CD4-positive, alpha-beta T cell treated with Interleukin-17A for 4 hours (primary cell): ENCODE results near the gene LRRC18.

Experiments used
- DNase-seq: peaks from one replicate; pipeline ENCODE4 v3.0.0-alpha.2; 2020; ENCODE audit warnings: mixed read lengths

Gene LRRC18

DNA sequence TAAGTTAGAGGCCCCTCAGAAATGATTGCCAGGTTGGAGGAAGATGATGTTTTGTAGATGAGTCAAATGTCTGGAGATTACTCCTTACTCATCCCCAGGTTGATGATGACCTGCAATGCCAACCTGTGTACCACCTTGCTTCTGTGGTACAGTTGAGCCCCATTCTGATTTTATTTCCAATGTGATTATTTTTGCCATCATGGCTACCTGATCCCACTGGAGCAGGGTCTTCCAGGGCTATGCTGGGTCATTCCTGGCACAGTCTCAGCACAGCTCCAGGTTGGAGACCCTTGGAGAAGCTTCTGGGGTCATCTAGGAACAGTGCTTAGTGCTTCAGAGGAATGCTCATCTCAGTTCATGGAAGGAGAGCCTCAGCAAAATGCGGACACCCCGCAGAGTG, 34.3 kb downstream of the LRRC18 start:
- no peak for DNase-seq

DNA sequence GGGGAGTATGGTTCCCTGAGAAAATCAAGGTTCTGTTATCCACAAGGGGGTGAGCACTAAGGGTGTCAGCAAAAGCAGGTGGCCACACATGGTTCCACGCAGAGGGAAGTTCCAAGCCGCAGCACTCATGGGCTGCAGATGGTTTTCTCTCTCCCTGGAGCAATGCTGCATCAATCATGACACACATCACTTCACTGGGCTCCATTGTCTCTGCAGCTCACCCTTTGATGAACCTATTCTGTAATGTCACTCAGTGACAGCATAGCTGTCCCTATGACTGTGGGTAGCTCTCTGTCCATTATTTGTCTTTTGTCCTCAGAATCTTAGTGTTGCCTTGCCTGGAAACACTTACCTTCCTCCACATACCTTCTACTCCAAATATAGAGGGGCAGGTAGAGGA, 34.8 kb downstream of the LRRC18 start:
- DNase-seq, result no peak

DNA sequence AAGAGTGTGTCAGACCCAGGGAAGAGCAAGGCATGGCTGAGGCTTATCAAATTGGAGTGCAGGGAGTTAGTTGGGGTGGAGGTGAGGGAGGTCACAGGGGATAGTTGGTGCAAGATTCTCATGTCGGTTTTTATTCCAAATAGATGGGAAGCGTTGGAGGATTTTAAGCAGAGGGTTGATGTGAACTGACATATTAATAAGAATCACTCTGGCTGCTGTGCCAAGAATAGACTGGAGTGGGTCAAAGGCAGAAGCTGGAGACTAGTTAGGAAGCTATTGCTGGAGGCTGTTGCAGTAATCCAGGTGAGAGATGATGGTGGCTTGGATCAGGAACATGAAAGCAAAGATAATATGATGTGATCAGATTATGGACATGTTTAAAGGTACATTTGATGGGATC, 36.5 kb downstream of the LRRC18 start:
- no peak for DNase-seq

DNA sequence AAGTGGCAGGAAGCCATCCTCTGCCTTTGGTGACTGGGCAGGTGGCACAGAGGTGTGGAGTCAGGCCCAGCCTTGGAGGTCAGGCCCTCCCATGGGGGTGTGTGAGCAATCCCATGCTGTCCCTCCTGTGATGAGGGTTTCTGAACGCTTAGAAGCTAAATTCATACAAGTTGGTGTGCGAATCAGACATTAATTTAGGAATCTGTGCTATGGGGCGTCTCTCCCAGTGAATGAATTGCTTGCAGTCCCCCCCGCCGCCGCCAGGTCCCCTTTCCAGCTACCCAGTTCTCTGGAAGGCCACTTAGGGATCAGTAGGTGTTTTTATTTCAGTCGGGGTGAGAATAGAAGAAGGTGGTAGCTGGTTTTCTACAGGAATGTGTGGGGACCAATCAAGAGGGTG, 37.5 kb downstream of the LRRC18 start:
- DNase-seq, result no peak

DNA sequence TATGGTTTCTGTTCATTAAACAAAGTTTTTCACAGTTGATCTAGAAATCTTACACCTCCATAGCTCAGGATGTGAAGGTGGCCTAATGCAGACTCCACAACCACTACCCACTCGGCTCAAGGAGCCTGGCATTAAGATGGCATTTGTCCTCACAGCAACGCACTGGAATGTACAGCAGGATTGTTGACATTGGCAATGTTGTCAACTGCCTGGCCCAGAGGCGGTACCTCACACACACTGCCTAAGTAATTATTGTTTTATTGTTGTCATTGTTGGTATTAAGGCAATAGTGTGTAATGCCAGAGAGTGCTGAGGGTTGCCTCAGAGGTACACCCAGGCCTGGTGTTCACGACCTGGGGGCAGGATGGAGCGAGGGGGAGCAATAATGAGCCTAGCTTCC, 38.3 kb downstream of the LRRC18 start:
- no peak for DNase-seq

DNA sequence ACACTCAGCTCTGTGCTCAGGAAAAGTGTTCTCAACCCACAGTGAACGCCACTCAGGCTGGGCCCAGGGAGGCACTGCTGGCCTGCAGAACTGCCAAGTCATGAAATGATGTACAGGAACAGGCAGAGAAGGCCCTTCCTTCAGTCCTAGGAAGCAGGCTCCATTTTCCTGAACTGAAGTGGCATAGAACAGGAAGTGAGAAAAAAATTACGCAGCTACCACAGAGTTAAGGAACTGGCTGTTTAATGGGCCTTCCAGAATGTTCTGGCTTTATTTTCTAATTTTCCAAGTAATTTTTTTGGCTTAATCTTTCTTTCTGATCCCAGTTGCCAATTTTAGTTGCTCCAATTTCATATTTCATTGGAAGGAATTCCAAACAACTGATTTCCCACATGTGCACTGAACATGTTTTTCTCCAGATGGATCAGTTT, 39.3 kb downstream of the LRRC18 start:
- DNase-seq, result no peak

DNA sequence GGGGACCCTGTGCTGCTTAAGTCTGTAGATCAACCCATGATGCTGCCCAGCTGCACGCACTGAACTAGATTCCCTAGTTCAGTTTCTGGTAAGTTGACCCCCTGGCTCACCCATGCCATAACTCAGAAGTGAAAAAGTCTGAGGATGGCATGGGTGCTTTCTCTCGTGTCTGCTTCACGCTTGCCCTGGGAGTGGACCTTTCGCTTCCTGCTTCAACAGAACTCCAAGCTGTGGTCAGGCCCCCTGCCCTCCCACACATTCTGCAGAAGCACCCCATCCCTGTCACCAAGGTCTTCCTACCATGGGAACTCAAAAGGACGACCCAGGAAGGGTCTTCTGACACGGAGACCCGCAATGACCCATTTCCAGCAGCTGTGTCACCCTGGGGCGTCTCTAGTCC, 39.9 kb downstream of the LRRC18 start:
- no peak for DNase-seq

DNA sequence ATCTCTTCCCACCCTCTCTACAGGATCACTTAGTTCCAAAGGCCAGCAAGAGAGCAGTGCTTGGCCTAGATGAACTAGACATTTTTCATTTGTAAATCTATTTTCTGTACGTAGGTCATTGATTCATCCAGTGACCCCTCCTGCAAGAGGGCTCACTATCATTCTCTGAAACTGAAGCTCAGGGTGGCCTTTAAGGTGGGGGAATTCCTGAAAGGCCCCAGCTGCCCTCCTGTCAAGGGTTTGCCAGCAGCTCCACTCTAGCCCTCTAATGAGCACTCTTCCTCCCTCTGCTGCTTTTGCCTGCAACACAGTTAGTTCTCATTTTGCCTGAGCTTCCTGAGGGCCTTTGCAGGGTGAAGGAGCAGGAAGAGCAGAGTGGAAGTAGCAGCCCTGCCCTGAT, 41.2 kb downstream of the LRRC18 start:
- no peak for DNase-seq

DNA sequence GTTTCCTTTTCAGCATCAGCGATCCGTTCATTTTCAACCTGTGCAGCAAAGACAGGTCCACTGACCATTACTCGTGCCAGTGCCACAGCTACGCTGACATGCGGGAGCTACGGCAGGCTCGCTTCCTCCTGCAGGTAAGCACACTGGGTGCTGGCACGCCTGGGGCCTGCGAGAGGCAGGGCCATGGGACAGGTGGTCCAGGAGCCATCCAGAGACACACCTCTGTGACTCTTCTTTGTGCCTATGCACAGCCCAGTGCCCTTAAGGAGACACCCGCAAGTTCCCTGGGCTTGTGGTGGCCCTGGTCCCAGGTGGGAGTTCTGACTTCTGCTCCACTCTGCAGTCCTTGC, 42.2 kb downstream of the LRRC18 start:
- no peak for DNase-seq

DNA sequence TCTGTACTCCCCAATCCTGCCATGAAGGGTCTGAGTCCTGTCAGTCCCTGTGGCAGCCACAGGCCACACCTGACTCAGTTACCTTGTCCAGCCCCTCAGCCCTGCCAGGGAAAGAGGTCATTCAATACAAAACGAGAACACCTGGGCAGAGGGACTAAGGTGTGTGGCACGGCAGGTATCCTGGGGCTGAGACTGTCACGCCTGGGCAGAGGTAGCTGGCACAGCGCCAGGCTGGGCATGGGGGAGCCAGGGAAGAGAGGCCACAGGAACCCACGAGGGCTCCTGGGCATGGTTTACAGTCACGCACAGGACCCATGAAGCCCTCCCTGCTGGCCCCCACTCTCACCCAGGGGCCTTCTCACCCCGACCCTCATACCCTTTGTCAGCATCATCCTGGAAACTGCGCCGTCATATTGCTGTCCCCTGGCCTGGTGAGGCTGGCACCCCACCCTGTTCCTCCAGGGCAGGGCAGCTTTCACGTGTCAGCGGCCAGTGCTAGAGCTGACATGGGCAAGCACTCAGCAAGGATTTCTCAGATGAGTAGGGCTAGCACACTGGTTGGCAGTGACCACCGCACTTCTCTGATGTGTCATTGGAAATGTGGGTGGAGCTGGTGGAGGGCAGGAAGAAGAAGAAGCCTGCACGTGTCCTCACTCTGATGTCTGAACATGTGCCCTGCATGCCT, 42.7 kb downstream of the LRRC18 start:
- no peak for DNase-seq

DNA sequence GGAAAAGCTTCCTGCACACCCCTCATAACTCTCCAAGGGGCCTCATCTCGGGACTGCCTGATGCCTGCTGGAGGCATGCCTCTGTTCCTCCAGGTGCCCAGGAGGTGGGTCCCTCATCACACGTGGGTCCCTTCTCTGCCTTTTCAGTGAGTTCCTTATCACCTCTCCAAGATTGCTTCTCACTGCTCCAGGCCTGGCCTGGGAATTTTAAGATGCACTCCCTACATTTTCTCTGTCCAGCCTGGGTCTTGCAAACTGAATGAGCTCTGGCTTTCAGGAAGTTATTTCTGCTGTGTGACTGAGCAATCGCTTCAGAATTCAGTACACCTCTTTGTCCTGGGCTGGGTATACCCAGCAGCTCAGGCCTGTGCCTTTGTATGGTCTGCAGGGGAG, 43.8 kb downstream of the LRRC18 start:
- DNase-seq, result no peak

DNA sequence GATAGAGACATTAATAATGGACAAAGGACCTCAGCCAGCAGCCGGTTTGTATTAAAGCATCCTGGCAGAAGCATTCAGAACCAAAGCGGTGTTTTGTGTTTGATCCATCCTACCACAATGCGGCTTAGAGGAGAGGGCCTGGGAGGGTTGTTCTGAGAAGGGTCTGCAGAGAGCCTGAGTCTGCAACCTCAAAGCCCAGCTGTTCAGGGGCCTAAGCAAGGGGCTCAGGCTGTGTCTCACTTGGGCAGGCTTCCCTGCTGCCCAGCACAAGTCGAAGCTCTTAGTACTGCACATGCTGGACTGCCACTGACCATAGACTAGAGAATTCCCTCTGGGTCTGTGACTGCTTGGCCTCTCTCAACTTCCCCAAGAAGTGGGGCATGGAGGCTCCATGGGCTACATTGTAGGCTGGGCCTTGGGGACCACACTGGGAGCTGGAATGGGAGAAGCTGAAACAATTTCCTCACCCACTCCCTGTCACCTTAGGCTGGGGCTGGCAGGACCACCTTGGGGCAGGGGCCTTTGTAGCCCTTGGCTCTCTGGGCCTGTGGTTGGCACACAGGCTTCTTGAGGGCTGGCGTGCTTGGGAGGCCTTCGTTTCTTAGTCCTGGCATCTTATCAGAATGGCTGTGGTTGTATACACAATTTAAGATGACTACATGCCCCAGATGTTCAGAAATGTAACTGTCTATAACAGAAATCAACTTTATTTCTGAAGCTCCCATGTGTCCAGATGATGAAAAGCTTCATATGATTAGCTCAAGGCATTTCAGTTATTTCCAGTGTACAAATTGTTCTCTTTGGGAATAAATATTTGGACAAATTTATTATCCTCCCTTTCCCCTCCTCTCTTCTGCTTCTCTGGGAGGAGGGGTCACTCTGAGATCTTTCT, 44.5 kb downstream of the LRRC18 start:
- no peak for DNase-seq

DNA sequence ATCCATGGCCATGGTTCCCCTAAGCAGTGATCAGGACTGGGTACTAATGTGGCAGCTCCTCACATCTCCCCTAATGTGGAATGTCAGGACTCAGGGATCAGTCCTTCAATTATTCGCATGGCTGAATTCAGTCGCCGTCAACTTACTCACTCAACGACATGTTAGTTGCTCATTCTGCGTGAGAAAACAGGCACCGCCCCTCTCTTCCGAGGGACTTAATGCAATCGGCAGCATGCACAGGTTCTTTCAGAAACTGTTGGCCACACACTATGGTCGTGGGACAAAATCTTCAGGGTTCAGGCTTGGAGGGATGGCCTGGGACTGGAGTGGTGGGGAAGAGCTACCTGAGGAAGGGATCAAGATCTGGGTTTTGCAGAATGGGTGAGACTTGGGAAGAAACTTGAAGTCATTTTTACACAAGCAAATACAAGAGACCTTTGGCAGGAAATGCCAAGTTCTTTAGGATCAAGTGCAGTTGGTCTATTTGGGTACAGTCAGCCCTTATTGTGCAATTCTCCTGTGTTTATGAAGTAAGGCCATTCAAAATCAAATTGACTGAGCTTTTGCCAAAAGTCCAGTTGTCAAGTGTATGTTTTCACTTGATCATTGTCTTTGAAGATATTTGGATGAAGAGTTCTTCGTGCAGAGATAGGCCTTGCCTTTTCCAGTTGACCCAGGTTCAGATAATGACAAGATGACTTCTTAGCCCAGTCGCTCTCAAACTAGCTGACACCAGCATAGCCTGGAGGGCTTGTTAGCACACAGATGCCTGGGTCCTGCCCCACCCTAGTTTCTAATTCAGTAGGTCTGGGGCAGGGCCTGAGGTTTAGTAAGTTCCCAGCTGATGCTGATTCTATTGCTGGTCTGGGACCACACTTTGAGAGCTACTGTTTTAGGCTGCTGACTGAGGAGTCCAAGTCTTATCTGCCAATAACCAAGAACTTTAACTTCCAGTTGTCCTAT, 48.5 kb downstream of the LRRC18 start:
- no peak for DNase-seq

DNA sequence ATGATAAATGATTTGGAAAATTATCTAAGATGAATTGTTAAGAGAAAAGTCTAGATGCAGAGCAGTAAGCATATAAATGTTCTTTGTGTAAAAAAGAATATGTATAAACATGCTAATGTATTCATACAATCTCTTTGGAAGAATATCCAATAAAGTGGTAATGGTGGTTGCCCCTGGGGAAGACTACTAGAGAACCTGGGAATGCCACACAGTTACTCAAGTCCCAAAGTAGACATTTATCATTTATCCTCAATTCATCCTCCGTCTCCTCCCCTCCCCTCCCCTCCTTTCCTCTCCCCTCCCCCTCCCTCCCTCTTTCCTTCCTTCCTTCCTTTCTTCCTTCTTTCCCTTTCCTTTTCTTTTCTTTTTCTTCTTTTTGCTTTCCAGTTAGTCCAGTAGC, 51.7 kb downstream of the LRRC18 start:
- no peak for DNase-seq

DNA sequence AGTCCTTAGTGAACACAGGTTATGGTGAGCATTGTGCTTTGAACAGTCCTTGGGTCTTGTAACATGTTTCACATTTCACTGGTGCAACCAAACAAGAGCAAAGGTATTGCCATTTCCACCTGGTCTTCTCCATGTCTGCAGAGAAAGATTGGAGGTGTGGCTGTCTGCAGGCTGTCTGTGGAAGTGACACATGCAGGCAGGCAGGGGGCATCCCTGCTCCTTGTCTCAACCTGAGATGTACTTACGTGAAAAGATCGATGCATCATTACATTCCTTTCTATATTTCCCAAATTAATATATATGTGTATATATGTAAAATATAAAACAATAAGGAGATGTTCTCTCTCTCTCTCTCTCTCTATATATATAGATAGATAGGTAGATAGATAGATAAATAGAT, 54.3 kb downstream of the LRRC18 start:
- no peak for DNase-seq

DNA sequence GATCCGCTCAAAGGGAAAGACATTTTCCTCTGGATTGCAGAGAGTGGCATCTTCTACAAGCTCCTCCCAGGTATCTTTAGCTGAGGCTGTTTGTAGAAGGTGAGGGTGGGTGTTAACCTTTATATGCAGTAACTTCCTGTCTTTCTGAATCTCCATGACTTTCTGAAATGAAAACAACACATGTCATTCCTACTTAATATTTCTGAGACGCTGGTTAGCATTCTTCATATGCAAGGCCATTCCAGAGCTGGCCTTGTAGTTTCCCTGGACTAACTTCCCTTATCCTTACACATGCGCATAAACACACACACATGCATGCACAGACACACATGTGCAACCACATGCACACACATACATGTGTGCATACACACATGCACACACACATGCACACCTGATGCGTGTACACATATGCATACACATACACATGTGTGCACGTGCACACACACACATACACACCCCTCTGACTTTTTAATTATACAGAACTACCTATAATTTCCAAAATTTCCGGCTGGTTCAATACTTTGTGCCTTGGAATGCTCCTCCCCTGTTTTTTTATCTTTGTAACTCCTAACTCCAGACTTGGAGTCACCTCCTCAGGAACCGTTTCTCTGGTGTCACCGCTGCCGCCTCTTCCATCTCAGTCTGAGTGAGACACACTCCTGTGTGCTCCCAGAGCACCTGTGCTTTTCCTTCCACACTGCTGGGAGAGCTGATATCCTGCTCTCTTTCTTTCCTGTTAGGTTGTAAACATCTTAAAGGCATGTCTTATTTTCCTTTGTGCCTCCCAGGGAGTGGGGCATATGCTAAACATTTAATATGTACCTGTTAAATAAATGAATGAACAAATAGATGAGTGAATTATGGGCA, 55.2 kb downstream of the LRRC18 start:
- DNase-seq, result no peak

DNA sequence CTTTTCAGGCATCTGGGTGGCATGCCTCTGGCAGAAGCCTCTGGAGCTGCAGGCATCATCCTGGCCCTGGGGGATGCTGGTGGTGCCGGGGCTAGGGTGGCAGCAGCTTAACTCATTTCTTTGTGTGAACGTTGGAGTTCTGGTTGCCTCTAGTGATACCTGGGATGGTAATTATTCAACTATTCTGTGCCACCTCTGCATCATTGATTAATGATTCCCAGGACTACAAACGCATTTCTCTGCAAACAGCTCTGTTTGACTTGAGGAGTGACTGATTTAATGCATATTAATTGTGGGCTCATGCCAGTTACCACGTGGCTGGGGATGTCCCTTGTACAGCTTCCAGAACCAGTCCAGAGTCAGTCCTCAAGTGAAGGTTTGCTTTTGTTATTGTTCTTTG, 55.9 kb downstream of the LRRC18 start:
- no peak for DNase-seq

DNA sequence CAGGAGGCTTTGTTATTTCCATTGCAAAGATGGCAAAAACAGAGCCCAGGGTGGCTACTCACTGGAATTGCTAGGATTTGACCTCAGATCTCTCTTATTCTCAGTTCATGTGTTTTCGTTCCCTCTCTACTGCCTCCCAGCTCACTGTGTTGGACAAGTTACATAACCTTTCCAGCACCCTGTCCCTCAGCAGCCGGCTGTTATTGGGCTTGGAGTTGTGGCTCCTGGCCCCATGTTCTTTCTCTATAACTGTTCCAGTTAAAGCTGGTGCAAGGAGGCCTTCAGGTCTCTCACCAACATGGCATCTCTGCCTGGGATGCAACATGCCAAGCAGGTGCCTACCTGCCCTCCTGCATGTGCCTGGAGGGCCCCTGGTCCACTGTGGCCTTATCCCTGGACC, 56.8 kb downstream of the LRRC18 start:
- DNase-seq, result no peak

DNA sequence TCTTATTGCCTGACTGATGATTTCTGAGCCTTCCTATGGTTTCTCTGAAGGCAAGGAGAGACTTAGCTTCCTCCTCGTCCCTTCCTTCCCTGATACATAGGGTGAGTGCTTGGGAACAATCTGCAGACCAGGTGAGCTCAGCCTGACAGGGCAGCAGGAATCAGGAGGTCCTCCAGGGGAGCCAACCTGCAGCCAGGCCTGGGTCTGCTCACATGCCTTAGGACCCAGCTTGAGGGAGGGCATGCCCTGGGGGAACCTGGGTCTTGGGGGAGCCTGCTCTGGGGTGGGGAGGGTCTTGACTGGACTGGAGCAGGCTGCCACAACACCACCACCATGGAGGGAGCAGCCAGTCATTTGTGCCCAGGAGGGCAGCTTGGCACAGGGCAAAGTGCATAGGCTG, 57.7 kb downstream of the LRRC18 start:
- DNase-seq, result no peak

DNA sequence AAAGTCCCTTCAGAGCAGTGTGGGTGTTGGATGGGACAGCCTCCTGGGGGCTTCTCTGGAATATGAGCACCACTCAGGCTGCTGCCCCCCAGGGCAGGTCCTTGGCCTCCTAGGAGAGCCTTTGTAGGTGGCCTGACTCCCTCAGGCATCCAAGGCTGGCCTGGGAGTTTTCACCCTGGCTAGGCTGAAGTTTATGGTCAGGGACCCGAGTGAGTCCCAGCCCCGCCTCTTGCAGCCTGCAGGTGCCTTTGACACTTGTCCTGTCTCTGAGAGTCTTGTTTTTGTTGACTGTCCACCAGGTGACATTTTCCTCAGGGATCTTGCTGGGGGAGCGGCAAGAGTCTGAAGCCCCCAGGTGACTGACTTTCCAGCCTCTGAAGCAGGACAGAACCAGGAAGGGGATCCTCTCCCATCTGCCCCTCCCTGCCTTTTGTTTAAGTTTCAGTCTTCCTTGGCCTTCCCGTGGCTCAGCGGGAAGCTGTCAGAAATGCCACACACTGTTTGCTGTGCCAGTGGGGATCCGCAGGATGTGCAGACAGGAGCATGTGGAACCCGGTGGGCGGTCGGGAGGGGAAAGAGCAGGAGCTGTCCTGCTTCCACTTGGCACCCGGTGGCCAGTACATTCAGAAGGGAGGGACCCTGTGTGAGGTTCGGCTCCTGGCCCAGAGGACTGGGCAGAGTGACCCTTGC, 59.5 kb downstream of the LRRC18 start:
- no peak for DNase-seq

DNA sequence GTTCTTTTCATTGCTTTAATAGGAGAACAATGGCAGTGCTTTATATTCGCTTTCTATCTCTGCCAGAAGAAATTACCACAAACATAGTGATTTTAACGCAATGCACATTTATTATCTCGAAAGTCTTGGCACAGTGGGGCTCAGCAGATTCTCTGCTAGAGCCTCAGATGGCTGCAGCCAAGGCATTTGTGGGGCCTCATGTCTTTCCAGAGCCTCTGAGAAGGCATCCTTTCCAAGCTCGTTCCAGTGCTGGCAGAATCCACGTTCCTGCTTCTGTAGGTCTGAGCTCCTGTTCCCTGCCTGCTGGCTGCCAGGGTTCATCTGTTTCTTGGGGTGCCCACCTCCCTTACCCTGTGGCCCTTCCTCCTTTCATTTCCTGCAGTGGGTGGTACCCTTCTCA, 60.2 kb downstream of the LRRC18 start:
- no peak for DNase-seq

DNA sequence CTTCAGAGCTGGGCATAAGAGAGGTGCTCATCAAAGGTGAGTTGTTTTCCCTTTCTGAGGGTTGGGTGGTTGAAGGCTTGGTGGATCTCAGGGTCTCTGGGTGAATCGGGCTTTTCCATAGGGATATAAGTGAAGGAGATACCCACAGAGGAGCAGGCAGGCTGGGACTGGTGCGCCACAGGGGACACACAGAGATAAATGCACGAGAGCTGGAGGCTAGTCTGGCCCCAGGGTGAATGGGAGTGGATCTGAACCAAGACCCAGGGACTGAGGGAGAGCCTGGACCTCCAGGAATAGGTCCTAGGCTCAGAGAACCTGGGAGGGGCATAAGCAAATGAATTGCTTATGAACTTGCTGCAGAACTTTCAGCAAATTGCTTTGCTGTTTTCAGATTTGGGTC, 61.5 kb downstream of the LRRC18 start:
- no peak for DNase-seq
